GM19099 (cell line): ENCODE results near the gene CEP55.

Source experiments
- POLR2A ChIP-seq: IDR thresholded peaks from 3 replicates; pipeline ENCODE4 v1.6.1; 2011; ENCODE audit warnings: low read depth; ENCODE audit not compliant: insufficient read length; ENCODE audit errors: extremely low read depth

The CEP55 gene

DNA sequence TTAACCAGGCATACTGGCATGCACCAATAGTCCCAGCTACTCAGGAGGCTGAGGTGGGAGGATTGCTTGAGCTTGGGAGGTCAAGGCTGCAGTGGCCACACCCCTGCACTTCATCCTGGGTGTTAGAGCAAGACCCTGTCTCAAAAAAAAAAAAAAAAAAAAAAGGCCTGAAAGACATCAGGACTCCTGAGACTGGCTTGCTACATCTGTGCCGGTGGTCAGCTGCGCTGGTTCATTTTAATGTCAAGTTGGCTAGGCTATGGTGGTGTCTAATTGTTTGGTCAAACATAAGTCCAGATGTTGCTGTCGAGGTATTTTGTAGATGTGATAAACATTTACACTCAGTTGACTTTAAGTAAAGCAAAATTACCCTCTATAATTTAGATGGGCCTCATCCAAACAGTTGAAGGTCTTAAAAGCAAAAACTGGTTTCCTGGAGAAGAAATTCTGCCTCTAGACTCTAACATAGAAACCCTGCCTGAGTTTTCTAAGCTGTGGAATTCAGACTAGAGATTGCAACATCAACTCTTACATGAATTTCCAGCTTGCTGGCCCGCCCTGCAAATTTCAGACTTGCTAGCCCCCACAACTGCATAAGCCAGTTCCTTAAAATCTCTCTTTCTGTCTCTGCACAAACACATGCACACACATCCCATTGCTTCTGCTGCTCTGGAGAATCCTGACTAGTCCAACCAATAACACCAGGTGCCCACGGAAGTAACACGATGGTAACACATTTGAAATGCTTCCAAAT, 32.5 kb upstream of the CEP55 start:
- TF ChIP-seq POLR2A = no peak

DNA sequence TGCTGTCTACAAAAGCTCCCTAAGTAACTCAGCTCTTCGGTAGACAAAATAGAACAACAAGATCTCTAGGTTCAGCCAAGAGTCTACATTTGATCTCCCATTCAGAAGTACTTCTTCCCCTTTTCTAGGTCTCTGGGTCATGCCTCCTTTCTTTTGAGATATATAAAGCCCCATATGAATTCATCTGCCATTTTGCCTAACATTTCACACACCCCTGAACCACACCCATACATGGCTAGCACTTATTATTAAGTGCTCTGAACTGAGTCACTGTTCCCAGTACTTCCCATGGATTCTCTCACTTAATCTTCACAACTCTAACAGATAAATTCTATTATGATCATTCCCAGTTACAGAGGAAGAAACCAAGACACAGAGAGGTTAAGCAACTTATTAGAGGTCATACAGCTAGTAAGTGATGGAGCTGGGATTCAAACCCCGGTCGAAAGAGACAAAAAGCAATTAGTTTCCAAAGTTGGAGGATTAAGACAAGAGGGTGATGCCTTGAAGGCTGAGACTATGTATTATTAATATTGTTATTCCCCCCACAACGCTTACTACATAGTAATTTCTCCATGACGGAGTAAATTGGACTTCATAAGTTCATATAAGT, 31.5 kb upstream of the CEP55 start:
- no peak for TF ChIP-seq POLR2A

DNA sequence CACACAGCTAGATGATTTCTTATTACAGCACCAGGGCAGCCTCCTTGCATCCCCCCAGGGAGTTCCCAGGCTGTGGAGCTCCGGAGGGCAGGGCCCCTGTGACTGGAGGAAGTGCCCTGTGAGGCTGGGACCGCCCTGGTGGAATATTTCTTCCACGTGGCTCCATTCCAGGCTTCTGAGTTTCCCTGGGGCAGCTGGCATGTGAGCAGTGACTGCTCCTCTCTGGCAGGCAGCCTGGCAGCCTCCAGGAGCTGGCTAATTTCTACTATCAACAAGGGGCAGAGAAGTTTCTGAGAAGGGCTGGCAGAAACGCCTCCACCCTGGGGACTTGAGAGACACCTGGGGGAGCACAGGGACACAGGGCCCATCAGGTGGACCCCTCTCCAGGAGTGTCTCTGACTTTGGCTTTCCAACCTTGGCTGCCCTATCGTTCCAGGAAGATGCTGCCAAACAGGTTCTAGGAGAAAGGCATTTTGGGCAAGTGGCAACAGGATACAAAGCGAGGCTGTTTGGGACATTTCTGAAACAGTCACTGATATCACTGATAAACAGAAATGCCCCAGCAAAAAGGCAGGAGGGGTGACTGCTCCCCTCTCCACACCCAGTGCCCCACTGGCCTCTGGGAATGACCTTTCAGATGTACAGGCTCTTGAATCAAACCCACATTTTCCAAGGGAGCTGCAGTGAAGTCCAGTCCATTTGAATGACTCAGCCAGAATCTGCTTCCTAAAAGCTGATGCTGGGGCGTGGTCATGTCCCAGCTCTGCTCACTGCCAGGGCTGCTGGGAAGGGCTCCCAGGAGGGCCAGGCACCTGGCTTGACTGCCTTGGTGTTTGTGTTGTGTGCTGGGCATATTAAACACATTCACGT, 30.4 kb upstream of the CEP55 start:
- no peak for TF ChIP-seq POLR2A

DNA sequence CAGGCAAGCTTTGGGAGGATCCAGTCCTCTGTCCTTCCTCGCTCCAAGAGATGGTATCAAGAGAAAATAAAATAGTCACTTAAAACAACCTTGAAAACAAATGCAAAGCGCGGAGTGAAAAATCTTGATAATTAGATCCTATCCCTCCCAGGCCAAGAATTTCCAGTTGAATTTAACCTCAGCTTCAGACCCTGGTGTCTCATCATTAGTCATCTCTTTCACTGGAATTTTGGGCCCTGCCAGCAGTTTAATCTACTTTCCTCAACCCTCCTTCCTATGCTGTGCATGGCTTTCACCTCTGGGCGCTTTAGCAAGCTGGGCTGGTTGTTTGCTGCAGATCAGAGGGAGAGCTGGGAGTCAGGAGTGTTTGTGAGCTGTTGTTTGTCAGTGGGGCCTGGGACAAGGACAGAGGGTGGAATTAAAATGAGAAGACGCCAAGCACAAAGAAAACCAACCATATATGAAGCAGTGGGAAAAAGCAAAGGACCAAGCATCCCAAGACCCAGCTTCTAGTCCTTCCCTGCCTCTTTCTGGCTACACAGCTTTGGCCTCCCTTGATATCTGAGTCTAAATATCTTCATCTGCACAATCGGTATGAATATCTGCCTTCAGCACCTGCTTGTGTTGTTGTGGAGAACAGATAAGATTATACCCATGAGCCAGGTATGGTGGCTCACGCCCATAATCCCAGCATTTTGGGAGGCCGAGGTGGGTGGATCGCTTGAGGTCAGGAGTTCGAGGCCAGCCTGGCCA, 27.8 kb upstream of the CEP55 start:
- TF ChIP-seq POLR2A = no peak

DNA sequence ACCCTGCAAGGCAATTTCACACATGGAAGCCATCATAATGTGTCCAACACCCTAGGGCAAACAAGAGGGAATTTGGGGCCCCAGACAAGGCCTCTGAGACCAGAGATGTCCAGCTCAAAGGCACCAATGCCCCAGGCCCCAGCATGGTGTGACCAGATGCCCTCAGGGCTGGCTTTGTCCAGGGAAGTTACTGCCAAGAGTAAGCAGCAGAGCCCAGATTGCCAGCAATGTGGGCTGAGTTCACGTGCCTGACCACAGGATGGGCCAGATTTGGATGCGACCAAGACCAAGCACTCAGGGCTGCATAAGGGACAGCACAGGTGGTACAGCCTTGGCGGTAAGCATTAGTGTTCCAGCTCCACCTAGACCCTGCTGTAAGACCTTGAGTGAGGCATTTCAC, 27.0 kb upstream of the CEP55 start:
- no peak for TF ChIP-seq POLR2A

DNA sequence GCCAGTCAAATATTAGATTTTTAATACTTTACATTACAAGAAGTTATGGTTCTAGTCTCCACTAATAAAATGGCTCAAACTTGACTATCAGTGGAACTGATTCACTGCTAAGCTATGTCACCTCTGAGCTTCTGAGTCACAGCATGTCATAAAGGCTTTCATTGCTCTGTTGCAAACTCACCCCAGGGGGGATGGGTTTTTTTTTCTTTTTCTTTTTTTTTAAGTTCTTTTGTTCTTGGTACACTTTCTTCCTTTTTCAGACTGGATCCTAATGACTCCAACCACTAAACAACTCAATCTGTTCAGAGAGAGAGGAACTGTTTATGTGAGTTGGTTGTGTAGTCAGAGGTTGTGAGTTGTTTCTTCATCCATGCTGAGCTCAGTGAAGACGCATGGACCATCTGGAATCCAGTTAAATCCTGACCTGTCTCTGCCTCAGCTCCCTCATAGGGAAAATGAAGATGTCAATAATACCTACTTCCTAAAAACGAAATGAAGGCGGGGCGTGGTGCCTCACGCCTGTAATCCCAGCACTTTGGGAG, 25.2 kb upstream of the CEP55 start:
- no peak for TF ChIP-seq POLR2A

DNA sequence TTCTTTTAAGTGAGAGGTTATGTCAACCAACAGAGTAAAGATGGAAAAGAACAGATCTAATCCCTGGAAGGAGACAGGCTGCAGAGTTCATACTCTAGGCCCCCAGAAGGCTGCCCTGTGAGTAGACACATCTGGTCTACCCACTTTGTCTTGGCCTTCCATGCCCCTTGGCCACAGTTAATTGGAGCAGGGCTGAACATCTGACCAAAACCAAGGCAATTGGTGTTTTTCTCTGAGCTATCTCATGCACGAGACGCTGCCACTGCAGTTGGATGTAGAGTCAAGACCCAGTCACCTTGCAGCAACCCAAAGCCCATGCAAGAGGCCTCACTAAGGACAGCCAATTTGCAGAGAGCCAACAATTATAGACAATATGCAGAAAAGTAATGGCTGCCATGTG, 23.3 kb upstream of the CEP55 start:
- TF ChIP-seq POLR2A = no peak

DNA sequence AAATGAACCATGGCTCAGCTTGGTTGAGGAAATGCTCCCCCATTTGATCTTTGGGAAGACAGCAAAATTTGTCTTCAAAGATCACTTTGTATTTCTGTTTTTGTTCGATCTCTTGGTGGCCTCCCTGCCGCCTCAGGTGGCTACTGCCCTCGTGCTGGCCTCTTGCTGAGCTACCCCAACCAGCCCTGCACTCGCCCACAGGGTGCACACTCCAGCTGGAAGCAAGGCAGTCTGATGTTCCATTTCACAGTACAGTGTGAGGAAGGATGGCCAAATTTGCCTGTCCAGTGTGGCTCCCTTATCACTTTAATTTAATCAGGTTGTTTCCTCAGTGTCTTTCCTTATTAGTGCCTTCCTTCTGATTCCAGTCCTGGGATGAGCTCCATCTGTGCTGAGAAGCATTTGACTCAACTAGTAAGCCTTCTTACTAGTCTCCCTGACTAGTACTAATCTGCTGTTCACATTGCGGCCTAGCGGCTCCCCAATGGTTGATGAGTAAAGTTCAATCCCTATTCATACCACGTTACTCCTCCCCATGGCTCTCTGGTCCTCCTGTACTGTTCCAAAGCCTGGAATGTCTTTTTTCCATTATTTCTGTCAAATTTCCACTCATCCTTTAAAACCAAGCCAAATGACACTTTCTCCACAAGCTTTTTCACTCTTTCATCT, 22.5 kb upstream of the CEP55 start:
- TF ChIP-seq POLR2A = no peak

DNA sequence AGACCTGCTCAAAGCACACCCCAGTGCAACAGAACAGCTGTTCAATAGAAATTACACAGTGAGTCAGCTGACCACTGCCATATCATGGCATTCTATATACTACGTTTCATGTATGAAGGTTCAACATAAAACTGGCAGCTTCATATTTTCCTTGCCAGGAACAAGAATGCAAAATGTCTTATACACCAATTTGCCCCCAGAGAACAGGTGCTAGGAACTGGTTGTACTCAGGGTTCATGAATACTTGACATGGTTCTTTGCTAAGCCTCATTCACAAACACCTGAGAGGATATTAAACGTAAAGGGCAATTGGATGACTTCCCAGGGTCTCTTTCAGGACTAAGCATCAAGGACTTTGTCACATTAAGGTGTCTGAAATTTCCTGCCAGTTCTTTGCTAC, 21.2 kb upstream of the CEP55 start:
- TF ChIP-seq POLR2A = no peak

DNA sequence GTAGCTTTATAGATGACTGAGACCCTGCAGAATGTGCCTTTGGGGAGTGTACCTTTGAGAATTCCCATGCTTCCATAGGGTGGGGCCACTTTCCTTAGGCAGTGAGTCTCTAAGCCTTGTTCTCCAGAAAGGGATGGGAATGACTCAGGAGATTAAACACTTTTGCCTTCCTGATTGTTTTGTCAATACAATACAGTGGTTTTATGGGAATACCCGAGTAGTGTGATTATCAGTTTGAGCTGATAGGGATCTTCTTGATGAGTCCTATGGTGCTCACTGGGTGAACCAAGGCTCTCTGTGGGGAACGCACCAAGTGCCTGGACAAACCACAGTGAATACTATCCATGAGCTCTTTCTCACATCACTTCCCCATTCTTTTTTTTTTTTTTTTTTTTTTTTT, 20.5 kb upstream of the CEP55 start:
- no peak for TF ChIP-seq POLR2A

DNA sequence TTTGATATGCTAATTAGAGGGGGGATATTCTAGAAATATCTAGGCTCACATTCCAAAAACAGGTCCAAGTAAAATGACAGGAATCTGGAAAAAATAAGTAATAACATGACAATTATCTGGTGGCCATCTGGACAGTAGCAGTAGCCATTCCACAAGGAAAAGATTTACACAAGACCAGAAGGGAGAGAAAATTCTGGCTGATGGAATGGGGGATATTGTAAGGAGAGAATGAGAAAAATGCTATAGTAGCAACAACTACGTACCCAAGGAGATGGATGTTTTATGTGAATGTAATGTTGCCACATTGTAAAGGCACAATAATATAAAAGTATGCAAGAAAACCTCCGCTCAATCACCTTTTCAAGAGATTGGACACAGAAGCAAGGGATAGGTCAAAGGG, 19.7 kb upstream of the CEP55 start:
- TF ChIP-seq POLR2A = no peak

DNA sequence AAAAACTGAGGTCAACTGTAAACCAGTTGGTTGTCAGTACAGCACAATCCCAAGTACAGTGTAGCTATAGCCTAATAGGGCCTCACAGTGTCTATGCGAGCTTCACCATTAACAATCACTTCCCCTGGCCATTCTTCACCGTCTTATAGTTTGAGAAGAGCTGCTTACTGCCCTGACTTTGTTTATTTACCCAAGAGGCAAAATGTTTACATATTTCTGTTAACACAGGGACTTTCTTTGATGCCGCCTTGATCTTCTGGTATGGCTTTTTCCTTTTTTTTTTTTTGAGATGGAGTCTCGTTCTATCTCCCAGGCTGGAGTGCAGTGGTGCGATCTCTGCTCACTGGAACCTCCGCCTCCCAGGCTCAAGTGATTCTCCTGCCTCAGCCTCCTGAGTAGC, 17.5 kb upstream of the CEP55 start:
- TF ChIP-seq POLR2A = no peak

DNA sequence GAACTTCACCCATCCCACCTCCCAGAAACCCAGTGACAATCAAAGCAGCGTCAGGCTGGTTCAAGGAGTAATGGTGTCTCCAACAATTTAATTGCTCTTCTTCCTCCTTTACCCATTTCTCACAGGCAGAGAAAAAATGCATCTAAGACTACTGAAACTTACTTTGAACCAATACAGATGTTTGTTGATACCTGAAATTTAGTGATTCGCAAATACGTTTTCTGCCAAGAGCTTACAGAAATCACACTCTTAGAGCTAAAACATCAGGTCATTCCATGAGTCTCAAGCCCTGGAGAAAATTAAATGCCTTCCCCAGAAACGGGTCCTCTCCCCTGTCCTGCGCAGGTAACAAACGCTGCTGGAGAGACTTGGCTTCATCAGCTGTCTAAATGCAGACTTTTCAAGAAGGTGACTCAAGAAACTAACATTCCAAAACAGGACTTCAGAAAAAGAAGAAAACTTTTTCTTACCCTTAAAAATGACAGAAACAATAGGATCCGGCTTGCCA, 14.7 kb upstream of the CEP55 start:
- no peak for TF ChIP-seq POLR2A

DNA sequence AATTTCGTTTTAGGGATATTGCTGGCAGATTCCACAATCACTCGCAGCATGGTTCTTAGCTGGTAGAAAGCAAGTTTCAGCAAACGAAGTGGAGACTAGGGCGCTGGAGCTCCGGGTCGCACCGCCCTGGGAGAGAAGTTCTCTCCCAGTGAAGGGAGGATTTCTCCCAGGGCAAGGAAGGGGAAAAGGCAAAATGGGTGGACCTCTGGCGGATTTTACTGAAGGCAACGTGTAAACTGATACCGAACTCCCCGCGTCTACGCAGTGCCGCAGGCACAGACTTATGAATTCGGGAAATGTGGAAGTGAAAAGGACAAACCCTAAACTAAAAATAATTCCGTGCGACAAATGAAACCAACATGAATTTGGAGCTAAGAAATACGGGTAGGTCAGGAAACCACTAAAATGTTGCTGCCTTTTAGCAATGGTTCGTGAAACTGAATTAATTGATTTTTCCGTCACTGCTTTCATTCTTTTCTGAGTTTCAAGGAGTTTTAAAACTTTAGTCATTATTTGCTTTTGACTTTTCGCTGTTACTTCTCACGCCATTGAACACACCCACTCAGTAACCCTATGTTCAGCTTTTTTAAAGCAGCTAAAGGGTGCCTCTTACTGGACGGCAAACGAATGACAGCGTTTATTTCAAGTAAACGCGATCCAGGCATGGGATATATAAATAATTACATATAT, 14.1 kb upstream of the CEP55 start, which contains the start of gene MYOF:
TSS of gene MYOF (minus strand) at position 190 of the 690 bp plus-strand sequence. CDS start at position 50, 140 bp downstream.
- TF ChIP-seq POLR2A = no peak

DNA sequence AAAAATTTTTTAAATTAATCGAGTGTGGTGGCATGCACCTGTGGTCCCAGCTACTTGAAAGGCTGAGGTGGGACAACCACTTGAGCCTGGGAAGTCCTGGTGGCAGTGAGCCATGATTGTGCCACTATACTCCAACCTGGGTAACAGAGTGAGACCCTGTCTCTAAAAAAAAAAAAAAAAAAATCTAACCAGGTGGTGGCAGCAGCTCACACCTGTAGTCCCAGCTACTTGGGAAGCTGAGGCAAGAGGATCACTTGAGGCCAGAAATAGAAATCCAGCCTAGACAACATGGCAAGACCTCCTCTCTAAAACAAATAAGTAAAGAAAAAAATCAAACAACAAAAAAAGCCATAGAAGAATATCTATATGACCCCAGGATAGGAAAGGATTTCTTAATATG, 10.7 kb upstream of the CEP55 start:
- TF ChIP-seq POLR2A = no peak
